Ectodermal cell (in vitro differentiated cells): ENCODE data around the gene TIAM2.

Source experiments
- H3K27ac ChIP-seq: 2 replicates; pipeline ENCODE4 v1.7.0; 2013; ENCODE audit warnings: mild to moderate bottlenecking, low read depth, low read length; ENCODE audit not compliant: insufficient read depth, poor library complexity, severe bottlenecking
- H3K27me3 ChIP-seq: 2 replicates; pipeline ENCODE4 v1.7.0; 2013; ENCODE audit warnings: mild to moderate bottlenecking, low read length; ENCODE audit not compliant: insufficient read depth, control insufficient read depth, poor library complexity, severe bottlenecking
- H3K36me3 ChIP-seq: one replicate; pipeline ENCODE4 v1.7.0; 2013; ENCODE audit warnings: low read length; ENCODE audit not compliant: control insufficient read depth, insufficient read depth
- H3K4me1 ChIP-seq: one replicate; pipeline ENCODE4 v1.7.0; 2013; ENCODE audit warnings: low read length; ENCODE audit not compliant: control insufficient read depth, insufficient read depth
- H3K4me3 ChIP-seq: 2 replicates; pipeline ENCODE4 v1.7.0; 2013; ENCODE audit warnings: low read depth, low read length, control low read depth; ENCODE audit not compliant: insufficient read depth
- H3K9me3 ChIP-seq: 2 replicates; pipeline ENCODE4 v1.7.0; 2013; ENCODE audit warnings: mild to moderate bottlenecking, low read length, moderate library complexity; ENCODE audit not compliant: control insufficient read depth
- whole genome bisulfite sequencing, 2 experiments: methylation state at CpG; one replicate each; pipeline ENCODE4 v1.1.7; 2013; ENCODE audit warnings: missing lambda C conversion rate in 2 of 2; 5-methylcytosine and 5-hydroxymethylcytosine counted together

TIAM2 gene

DNA sequence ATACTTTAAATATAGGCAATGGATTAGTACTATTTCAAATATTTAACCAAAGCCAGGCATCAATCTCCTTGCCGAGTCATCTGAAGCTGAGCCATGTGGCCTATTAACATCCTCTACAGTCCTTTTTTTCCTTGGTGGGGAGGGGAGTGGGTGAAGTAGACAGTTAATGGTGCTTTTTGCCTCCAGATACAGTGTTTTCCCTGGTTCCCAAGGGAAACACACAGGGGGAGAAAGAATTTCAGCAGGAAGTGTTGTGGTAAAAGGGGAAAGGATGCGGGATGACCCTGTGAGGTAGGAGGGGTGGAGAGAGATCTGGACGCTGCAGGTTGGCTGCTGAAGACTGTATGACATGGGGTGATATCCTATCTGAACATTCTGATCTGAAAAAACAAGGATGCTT is 278.3 kb downstream of the TIAM2 start:
- Histone ChIP-seq H3K36me3 (no peaks in the 10 kb centered on the region), H3K27ac (no peak overlapping the region)

DNA sequence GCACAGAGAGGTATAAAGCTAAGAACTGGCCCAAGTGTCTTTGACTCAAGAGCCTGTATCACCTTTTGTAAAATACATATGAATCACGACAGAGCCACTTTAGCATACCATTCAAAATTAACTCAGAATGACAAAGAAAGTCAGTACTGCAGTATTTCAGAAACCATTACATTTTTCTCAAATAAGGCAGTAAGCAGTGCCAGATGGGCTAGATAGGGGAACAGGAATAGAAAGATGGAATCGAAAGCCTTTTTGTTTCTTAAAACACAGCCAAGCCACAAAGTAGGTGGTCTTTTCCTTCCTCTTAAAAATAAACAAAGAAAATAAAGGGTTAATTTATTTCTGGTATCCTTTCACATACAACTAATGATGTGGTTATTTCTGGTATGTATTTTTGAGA is 279.0 kb downstream of the TIAM2 start:
- Histone ChIP-seq H3K9me3 (no peaks in the 10 kb centered on the region), H3K4me3 (no peak overlapping the region), H3K27ac (no peak overlapping the region), H3K36me3 (no peaks in the 10 kb centered on the region), H3K27me3 (no peaks in the 10 kb centered on the region), H3K4me1 (peaks cover 18% of the 10 kb centered on the region)
- 63 to 81% methylated on average over 1 to 2 of the region's 2 CpGs for WGBS, 2 experiments

More for the DNA sequence above, 278.3 kb downstream of the TIAM2 start:
- 60 to 62% methylated on average over 3 of the region's 3 CpGs for WGBS, 2 experiments
- no peaks in the 10 kb centered on the region for H3K27me3 ChIP-seq
- no peaks in the 10 kb centered on the region for H3K9me3 ChIP-seq
- peaks cover 19% of the 10 kb centered on the region for H3K4me1 ChIP-seq
- H3K4me3 ChIP-seq = no peak overlapping the region

- no peak overlapping the region for H3K27ac ChIP-seq
- H3K27me3 ChIP-seq = no peaks in the 10 kb centered on the region
- H3K4me1 ChIP-seq = peaks cover 15% of the 10 kb centered on the region
These were observed 279.4 kb downstream of the TIAM2 start for GRCh38 chr6:155274533-155274932.

DNA sequence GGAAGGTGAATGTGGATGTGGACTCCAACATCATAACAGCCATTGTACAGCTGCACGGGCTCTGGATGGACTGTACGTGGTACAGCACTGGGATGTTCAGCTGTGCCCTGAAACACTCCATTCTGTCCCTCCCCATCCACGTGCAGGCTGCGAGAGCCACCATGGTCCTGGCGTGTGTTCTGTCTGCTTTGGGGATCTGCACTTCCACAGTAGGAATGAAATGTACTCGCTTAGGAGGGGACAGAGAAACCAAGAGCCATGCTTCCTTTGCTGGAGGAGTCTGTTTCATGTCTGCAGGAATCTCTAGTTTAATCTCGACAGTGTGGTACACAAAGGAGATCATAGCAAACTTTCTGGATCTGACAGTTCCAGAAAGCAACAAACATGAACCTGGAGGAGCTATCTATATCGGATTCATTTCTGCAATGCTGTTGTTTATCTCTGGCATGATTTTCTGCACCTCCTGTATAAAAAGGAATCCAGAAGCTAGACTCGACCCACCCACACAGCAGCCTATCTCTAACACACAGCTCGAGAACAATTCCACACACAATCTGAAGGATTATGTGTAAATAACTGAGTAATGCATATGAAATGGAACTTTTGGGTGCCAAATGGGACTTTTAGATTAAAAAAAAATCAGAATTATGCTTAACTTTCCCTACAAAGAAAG is 280.8 kb downstream of the TIAM2 start:
- Histone ChIP-seq H3K27me3 (no peaks in the 10 kb centered on the region), H3K27ac (no peak overlapping the region), H3K36me3 (no peaks in the 10 kb centered on the region), H3K4me3 (no peak overlapping the region), H3K4me1 (peaks cover 11% of the 10 kb centered on the region), H3K9me3 (no peaks in the 10 kb centered on the region)
- WGBS, 2 experiments = 95% methylated on average over 8 to 10 of the region's 10 CpGs

More at GRCh38 chr6:155274533-155274932, 279.4 kb downstream of the TIAM2 start:
- Histone ChIP-seq H3K36me3 (no peaks in the 10 kb centered on the region), H3K9me3 (no peaks in the 10 kb centered on the region), H3K4me3 (no peak overlapping the region)
- WGBS, 2 experiments = 77 to 100% methylated on average over 1 of the region's 1 CpG

DNA sequence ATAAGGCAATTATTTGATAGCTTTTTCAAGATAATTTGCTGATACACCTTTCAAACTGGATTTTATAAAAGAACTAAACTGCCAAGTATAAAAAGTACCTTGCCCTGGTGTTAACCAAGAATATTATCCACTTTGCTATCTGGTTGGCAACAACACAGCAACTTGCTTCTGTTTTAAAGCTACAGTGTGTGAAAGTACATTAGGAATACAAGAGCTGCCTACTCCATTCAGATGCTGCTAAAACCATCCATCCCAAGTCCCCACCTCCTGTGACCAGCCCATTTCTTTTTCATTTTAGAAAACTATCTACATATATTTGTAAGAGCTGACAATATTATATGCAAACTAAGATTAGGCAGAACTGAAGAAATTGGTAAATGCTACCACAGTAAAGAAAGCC is 281.5 kb downstream of the TIAM2 start:
- Histone ChIP-seq H3K9me3 (no peaks in the 10 kb centered on the region), H3K27ac (no peak overlapping the region), H3K4me3 (no peak overlapping the region), H3K27me3 (no peaks in the 10 kb centered on the region), H3K36me3 (no peaks in the 10 kb centered on the region), H3K4me1 (peaks cover 9% of the 10 kb centered on the region)

DNA sequence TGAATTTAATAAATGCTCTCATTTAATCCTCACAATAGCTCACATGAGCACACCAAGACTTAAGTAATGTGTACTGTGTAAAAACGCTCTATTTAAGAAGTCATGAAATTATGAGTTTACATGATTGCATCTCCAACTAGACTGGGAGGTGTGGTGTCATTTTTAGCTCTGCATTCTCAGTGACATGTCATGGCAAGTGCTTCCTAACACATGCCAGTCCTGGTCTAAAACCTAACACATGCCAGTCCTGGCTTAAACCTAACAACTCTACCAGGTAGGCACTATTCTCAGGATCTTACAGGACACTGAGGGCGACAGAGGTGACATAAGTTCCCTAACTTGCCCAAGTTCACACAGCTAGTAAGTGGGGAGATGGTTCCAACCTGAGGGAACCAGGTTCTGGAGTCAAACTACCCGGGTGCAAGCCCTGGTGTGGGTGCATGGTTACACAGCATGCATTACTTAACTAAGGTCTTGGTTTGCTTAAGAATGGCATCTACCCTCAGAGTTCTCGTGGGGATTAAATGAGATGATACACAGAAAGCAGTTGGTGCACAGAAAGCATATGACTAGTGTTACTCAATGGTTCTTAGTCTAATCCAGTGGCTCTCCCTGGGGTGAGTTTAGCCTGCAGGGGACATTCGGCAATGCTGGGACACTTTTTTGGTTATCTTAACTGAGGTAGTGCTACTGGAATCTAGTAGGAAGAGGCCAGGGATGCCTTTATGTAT is 283.4 kb downstream of the TIAM2 start:
- 81 to 85% methylated on average over 5 of the region's 5 CpGs for WGBS, 2 experiments
- H3K4me1 ChIP-seq = peaks cover 4% of the 10 kb centered on the region
- H3K4me3 ChIP-seq = no peak overlapping the region
- no peak overlapping the region for H3K27ac ChIP-seq
- no peaks in the 10 kb centered on the region for H3K9me3 ChIP-seq
- no peaks in the 10 kb centered on the region for H3K36me3 ChIP-seq
- no peaks in the 10 kb centered on the region for H3K27me3 ChIP-seq

DNA sequence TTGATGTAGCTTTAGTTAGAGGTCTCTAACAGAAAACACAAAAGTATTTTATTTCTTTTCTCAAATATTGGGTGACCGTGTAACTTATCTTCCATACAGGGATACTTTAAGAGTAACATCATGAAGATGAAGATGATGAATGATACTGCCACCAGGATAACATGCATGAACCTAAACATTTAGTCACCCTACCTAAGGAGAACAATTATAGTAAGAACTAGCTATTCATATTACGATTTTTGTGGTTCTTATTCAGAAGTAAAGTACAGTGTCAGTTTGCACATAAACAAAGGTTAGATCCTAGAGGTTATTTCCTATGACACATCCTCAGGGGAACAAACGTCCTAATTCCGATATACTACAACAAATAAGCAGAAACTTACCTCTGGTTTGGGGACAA is 289.7 kb downstream of the TIAM2 start:
- no peak overlapping the region for H3K4me3 ChIP-seq
- no peaks in the 10 kb centered on the region for H3K9me3 ChIP-seq
- H3K4me1 ChIP-seq = peaks cover 4% of the 10 kb centered on the region
- no peaks in the 10 kb centered on the region for H3K27me3 ChIP-seq
- WGBS, 2 experiments = 94 to 98% methylated on average over 2 to 4 of the region's 4 CpGs
- no peaks in the 10 kb centered on the region for H3K36me3 ChIP-seq
- no peak overlapping the region for H3K27ac ChIP-seq

- no peak overlapping the region for H3K27ac ChIP-seq
- H3K9me3 ChIP-seq = no peaks in the 10 kb centered on the region
- peaks cover 3% of the 10 kb centered on the region for H3K36me3 ChIP-seq
- H3K27me3 ChIP-seq = no peaks in the 10 kb centered on the region
- peaks cover 4% of the 10 kb centered on the region for H3K4me1 ChIP-seq
- WGBS, 2 experiments = 93 to 96% methylated on average over 1 to 2 of the region's 2 CpGs
- no peak overlapping the region for H3K4me3 ChIP-seq
These were observed 292.6 kb downstream of the TIAM2 start for GRCh38 chr6:155287762-155288161.

DNA sequence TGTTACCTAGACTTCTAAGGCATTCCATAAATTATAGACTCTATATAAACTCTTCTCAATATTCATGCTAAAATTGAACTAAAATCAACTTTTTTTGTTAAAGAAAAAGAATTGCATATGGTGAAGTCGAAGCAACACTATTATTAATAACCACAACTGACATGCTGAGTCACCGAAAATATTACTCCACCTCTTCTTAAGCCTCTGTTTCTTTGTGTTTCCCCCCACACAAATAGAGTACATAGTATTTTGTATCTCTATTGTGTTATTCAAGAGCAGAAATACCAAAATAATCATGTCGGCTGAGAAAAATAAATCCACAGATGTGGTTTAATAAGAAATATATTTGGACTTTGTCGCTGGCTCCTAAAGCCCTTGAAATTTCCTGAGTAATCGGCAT is 295.4 kb downstream of the TIAM2 start:
- 94 to 98% methylated on average over 3 to 5 of the region's 5 CpGs for WGBS, 2 experiments
- peaks cover 4% of the 10 kb centered on the region for H3K4me1 ChIP-seq
- H3K9me3 ChIP-seq = no peaks in the 10 kb centered on the region
- no peak overlapping the region for H3K4me3 ChIP-seq
- no peaks in the 10 kb centered on the region for H3K27me3 ChIP-seq
- H3K36me3 ChIP-seq = peaks cover 12% of the 10 kb centered on the region
- no peak overlapping the region for H3K27ac ChIP-seq

- WGBS, 2 experiments = 90 to 96% methylated on average over 3 of the region's 3 CpGs
- H3K27ac ChIP-seq = no peak overlapping the region
- H3K36me3 ChIP-seq = peaks cover 14% of the 10 kb centered on the region
- no peaks in the 10 kb centered on the region for H3K9me3 ChIP-seq
- H3K27me3 ChIP-seq = no peaks in the 10 kb centered on the region
- H3K4me3 ChIP-seq = no peak overlapping the region
- H3K4me1 ChIP-seq = peaks cover 4% of the 10 kb centered on the region
These were observed 296.2 kb downstream of the TIAM2 start for GRCh38 chr6:155291291-155291690.
